Mucosa of stomach (tissue), 1 donor: ENCODE results near the gene SQSTM1.

Source experiments
- H3K27me3 ChIP-seq: one replicate; pipeline ENCODE4 v1.7.0; 2013; ENCODE audit warnings: mild to moderate bottlenecking, low read length; ENCODE audit not compliant: control insufficient read depth, insufficient read depth
- H3K36me3 ChIP-seq: one replicate; pipeline ENCODE4 v1.7.0; 2013; ENCODE audit warnings: low read length; ENCODE audit not compliant: control insufficient read depth, insufficient read depth
- H3K4me1 ChIP-seq: one replicate; pipeline ENCODE4 v1.7.0; 2013; ENCODE audit warnings: mild to moderate bottlenecking, low read length; ENCODE audit not compliant: control insufficient read depth, insufficient read depth
- H3K4me3 ChIP-seq: one replicate; pipeline ENCODE4 v1.7.0; 2013; ENCODE audit warnings: low read length
- H3K9ac ChIP-seq: one replicate; pipeline ENCODE4 v1.7.0; 2013; ENCODE audit warnings: mild to moderate bottlenecking, low read length, moderate library complexity
- H3K9me3 ChIP-seq: one replicate; pipeline ENCODE4 v1.7.0; 2013; ENCODE audit warnings: mild to moderate bottlenecking, low read length, moderate library complexity; ENCODE audit not compliant: control insufficient read depth
- donor health status: Pancreatic carcinoma.

SQSTM1 gene

DNA sequence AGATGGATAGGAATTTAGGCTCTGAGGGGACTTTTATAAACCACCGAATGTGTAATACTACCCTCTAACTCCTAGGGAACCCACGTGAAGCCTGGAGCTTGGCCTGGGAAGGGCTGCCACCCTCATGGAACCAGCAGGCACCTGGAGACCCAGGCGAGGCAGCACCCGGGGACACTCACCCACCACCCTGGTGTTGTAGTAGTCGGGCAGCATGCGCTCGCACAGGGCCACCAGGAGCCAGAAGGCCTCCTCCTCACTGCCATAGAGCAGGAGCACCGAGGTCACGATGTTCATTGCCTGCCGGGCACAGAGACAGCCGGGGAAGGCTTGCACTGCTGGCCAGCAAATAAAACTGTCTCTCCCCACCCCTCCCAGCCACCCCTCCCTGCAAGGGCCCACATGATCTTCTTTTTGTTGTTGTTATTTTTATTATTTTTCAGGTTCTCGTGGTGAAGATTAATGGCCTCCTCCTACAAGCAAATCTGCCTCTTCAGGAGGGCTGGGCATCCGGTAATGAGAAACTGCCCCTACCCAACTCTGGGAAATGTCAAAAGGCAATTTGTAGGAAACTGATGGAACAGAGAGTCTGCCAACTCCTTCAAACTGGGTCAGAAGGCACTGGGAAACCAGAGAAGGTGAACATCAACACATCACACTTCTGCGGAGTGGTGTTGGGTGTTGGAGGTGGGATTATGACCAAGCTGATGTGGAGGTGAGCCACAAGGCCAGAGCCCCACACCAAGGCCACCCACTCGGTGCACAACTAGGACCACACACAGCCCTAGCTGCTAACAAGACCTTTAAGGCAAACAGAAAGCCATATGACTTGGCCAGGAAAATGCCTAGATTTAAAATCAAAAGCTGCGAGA is 55.3 kb downstream of the SQSTM1 start:
- no peaks in the 10 kb centered on the region for H3K27me3 ChIP-seq
- H3K9me3 ChIP-seq = no peaks in the 10 kb centered on the region
- no peak overlapping the region for H3K9ac ChIP-seq
- H3K36me3 ChIP-seq = peaks cover 8% of the 10 kb centered on the region
- no peak overlapping the region for H3K4me3 ChIP-seq
- H3K4me1 ChIP-seq = no peaks in the 10 kb centered on the region

- Histone ChIP-seq H3K36me3 (peaks cover 8% of the 10 kb centered on the region), H3K4me1 (no peaks in the 10 kb centered on the region), H3K4me3 (no peak overlapping the region), H3K9ac (no peak overlapping the region), H3K9me3 (no peaks in the 10 kb centered on the region), H3K27me3 (no peaks in the 10 kb centered on the region)
These were observed 55.9 kb downstream of the SQSTM1 start for GRCh38 chr5:179876610-179876952.

- H3K4me3 ChIP-seq = no peak overlapping the region
- H3K36me3 ChIP-seq = peaks cover 8% of the 10 kb centered on the region
- H3K27me3 ChIP-seq = no peaks in the 10 kb centered on the region
These were observed 57.7 kb downstream of the SQSTM1 start for GRCh38 chr5:179878222-179879002.

GRCh38 chr5:179879003-179879689 is 58.4 kb downstream of the SQSTM1 start:
- H3K9ac ChIP-seq = no peak overlapping the region
- peaks cover 5% of the 10 kb centered on the region for H3K9me3 ChIP-seq
- no peaks in the 10 kb centered on the region for H3K27me3 ChIP-seq
- H3K4me1 ChIP-seq = no peaks in the 10 kb centered on the region
- H3K36me3 ChIP-seq = peaks cover 12% of the 10 kb centered on the region
- H3K4me3 ChIP-seq = no peak overlapping the region

More at GRCh38 chr5:179878222-179879002, 57.7 kb downstream of the SQSTM1 start:
- Histone ChIP-seq H3K9ac (no peak overlapping the region), H3K4me1 (no peaks in the 10 kb centered on the region), H3K9me3 (peaks cover under 1% of the 10 kb centered on the region)

DNA sequence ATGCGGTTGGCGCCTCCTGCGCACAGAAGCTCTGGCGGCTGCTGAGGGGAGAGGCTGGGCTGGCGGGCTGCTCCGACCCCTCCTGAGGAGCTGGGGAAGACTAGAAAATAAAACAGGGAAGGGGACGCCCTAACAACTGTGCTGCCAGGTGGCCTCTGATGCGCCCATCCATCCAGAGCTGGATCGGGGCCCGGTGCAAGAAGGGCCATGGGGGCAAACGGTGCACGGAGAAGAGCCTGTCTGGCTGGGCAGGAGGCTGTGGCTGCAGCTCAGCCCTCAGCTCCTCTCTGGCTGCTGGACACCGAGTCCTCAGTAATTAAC is 58.9 kb downstream of the SQSTM1 start:
- peaks cover 12% of the 10 kb centered on the region for H3K36me3 ChIP-seq

DNA sequence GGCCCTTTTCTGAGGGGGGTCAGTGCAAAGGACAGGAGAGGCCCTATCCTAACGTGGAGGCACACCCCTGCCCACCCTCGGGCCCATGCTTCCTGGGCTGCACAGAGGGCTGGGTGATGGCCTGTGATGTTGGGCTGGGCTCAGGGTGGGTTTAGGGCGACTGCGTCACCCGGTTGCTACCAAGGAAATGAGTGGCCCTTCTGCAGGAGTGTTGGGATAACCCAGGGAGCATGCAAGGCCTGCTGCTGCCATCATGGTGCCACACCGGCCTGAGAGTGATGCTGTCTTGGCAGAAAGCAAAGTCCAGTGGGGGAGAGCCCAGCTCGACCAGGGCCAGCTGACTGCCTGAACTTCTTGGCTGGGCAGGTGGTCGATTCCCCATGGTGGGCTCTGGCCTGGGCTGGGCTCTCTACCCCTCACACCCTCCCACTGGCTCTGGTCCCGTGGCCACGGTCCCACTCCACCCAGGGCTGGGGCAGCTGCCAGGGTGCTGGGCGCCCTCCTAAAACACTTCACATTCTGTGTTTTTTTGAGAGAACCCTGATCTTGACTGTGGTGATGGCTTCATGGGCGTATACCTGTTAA is 59.5 kb downstream of the SQSTM1 start:
- Histone ChIP-seq H3K36me3 (peaks cover 12% of the 10 kb centered on the region), H3K4me1 (no peaks in the 10 kb centered on the region), H3K27me3 (no peaks in the 10 kb centered on the region), H3K9me3 (peaks cover 5% of the 10 kb centered on the region), H3K4me3 (no peak overlapping the region), H3K9ac (no peak overlapping the region)

More for the DNA sequence above, 58.9 kb downstream of the SQSTM1 start:
- H3K4me3 ChIP-seq = no peak overlapping the region
- no peak overlapping the region for H3K9ac ChIP-seq
- H3K4me1 ChIP-seq = no peaks in the 10 kb centered on the region
- H3K27me3 ChIP-seq = no peaks in the 10 kb centered on the region
- peaks cover 5% of the 10 kb centered on the region for H3K9me3 ChIP-seq

- peaks cover 18% of the 10 kb centered on the region for H3K36me3 ChIP-seq
- no peak overlapping the region for H3K9ac ChIP-seq
These were observed 60.3 kb downstream of the SQSTM1 start for GRCh38 chr5:179880848-179881590.

DNA sequence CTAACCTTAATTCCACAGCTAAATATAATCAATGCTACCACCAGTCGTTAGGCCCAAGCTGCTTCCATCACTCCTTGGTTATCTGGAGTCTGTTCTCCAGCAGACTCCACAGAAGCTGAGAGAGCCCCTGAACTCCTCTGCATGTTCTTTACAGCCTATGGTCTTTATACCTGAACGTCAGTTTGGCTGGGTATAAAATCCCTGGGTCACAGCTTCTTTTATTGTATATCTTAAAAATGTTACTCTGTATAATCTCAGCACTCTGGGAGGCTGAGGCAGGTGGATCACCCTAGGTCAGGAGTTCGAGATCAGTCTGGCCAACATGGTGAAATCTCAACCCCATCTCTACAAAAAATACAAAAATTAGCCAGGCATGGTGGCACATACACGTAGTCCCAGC is 61.6 kb downstream of the SQSTM1 start:
- Histone ChIP-seq H3K36me3 (peaks cover 25% of the 10 kb centered on the region), H3K4me1 (no peaks in the 10 kb centered on the region)

More at GRCh38 chr5:179880848-179881590, 60.3 kb downstream of the SQSTM1 start:
- Histone ChIP-seq H3K4me1 (no peaks in the 10 kb centered on the region), H3K9me3 (peaks cover 5% of the 10 kb centered on the region), H3K27me3 (no peaks in the 10 kb centered on the region), H3K4me3 (no peak overlapping the region)

DNA sequence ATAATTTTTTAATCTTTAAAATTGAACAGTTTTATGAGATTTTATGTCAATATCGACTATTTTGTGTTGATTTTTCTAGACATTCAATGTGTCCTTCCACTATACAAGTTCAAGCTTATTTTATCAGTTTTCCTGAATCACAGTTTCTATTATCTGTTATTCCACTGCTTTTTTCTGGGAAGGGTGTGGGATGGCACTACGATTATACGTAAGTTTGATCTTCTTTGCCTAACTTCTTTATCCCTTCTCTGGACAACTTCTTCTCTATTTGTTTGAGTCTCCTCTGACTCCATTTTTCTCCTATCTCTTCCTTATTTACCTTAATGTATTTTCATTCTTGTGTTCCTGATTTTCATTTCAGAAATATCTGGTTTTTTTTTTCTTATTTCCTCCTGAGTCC is 62.5 kb downstream of the SQSTM1 start:
- H3K36me3 ChIP-seq = peaks cover 33% of the 10 kb centered on the region
- no peaks in the 10 kb centered on the region for H3K27me3 ChIP-seq
- no peak overlapping the region for H3K9ac ChIP-seq
- H3K4me1 ChIP-seq = no peaks in the 10 kb centered on the region
- no peak overlapping the region for H3K4me3 ChIP-seq
- H3K9me3 ChIP-seq = peaks cover 5% of the 10 kb centered on the region

More for the DNA sequence above, 61.6 kb downstream of the SQSTM1 start:
- no peak overlapping the region for H3K9ac ChIP-seq
- H3K27me3 ChIP-seq = no peaks in the 10 kb centered on the region
- peaks cover 5% of the 10 kb centered on the region for H3K9me3 ChIP-seq
- no peak overlapping the region for H3K4me3 ChIP-seq

DNA sequence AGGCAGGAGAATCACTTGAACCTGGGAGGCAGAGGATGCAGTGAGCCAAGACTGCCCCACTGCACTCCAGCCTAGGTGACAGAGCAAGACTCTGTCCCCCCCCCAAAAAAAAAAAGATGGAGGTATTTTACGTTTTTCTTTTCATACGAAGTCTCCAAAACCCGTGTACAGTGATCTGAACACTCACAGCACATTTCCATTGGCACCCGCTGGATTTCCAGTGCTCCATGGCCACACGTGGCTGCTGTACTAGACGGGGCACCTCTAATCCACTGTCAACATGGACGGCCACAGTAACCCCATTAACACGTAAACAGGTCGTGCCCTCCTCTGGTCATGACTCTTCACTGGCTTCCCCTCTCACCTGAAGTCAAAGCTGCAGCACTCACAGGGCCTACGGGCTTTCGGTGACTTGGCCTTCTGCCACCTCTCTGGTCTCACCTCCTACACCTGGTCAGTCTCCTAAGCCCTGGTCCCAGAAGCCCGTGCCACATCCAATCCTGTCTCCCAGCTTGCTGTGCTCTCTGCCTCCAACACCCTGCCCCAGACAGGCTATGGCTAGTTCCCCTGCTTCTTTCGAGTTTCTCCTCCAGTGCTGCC is 64.9 kb downstream of the SQSTM1 start:
- H3K9me3 ChIP-seq = peaks cover 5% of the 10 kb centered on the region
- H3K4me1 ChIP-seq = no peaks in the 10 kb centered on the region
- H3K36me3 ChIP-seq = peaks cover 33% of the 10 kb centered on the region
- no peaks in the 10 kb centered on the region for H3K27me3 ChIP-seq
- H3K9ac ChIP-seq = no peak overlapping the region
- no peak overlapping the region for H3K4me3 ChIP-seq
